OCI-M2 (cell line): Measurements from ENCODE around the gene PTPRJ.
"Not testable (repeated sequence)": the region's sequence is repeated elsewhere in the genome, so short reads cannot be mapped to it uniquely, and the experiment has no call there.

ENCODE experiments used
- DNase-seq: peaks from one replicate; lab custom pipeline; 2025; ENCODE audit not compliant: unreplicated experiment; lab: John Stamatoyannopoulos, UW

Gene PTPRJ

GRCh38 chr11:48017105-48017830, 36.9 kb downstream of the PTPRJ start:
- no peak for DNase-seq

GRCh38 chr11:48017831-48018527, 37.6 kb downstream of the PTPRJ start:
- no peak for DNase-seq

GRCh38 chr11:48018528-48019216, 38.3 kb downstream of the PTPRJ start:
- no peak for DNase-seq

DNA sequence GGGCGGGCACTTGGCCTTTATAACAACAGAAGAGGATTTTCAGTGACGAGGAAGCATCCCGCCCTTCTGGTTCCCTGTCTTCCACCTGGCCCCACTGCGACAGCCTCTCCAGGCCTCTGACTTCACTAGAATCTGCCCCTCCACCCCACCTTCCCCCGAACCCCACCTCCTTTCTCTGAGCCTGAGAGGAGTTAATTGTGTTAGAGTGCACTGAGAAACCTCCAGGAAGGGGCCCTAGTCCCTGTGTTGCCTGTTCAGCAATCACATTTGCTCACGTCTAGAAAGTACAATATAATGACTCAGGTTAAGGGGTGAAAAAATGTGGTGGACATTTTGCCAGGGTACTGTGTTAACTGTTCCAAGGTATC, 38.8 kb downstream of the PTPRJ start:
- DNase-seq, result no peak

- no peak for DNase-seq
Measured at GRCh38 chr11:48019595-48019994, 39.2 kb downstream of the PTPRJ start.

GRCh38 chr11:48020092-48020755, 39.9 kb downstream of the PTPRJ start:
- DNase-seq, result no peak

DNA sequence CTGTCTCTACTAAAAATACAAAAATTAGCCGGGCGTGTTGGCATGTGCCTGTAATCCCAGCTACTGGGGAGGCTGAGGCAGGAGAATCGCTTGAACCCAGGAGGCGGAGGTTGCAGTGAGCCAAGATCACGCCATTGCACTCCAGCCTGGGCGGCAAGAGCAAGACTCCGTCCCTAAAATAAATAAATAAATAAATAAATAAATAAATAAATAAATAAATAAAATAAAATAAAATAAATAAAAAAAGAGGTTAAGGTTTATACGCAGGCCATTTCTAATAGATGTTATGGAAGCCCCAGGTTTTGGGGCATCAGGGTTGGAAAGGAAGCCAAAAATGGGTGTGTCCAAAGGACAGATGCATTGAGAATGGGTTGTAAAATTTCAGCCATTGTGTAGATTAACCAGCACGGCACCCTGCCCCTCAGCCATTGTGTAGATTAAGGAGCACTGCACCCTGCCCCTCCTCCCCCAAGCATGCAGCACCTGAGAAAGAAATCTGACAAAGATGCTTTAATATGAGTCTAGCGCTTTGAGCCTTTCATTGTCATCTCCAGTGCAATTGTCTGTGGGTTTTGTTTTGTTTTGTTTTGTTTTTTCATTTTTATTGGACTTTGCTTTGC, 41.0 kb downstream of the PTPRJ start:
- DNase-seq, result not testable (repeated sequence)

- no peak for DNase-seq
Measured at GRCh38 chr11:48022445-48022844, 42.1 kb downstream of the PTPRJ start.

DNA sequence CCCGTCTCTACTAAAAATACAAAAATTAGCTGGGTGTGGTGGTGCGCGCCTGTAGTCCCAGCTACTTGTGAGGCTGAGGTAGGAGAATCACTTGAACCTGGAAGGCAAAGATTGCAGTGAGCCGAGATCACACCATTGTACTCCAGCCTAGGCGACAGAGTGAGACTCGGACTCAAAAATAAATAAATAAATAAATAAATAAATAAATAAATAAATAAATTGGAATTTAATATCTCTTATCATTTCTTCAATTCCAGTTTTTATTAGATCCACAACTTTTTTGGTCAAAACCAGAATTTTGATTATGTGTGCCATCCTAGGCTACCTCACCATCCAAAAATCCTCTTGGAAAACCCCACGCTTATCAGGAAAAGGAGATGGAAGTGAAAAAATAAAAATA, 43.2 kb downstream of the PTPRJ start:
- not testable (repeated sequence) for DNase-seq

DNA sequence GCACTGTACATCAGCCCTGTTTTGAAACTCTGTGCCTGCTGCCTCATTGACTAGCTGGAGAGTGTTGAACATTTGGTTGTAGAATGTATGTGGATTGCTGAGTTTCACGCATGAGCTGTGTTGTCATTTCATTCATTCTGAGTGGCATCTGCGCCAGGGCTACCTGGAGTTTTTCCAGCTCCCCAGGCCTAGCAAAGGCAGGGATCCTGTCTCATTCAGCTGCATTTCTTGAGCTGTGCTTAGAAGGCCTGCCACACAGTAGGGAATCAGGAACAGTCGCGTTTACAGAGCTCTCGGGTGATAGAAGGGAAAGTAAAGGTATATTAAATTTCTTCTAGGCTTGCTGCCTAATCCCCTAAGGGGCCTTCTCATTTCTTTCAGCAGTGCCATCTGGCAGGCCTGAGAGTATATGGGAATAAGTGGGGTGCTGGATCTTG, 44.3 kb downstream of the PTPRJ start:
- no peak for DNase-seq

- DNase-seq, result no peak
Measured at GRCh38 chr11:48025293-48025983, 45.1 kb downstream of the PTPRJ start.

DNA sequence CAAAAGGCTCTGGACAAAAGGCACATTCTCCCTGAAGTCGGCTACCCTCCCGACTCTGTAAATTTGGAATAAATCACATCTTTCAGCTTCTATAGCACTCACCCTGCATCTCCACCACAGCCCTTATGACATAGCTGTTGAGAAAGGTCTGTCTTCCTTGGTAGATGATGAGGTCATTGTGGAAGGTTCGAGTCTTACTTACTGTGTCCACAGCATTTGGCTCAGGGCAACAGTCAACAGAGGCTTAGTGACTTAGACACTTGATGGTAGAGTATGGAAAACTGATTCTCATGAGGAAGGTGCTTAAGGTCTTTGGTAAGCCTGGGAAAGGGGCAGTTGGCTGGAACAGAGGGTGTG, 45.6 kb downstream of the PTPRJ start:
- no peak for DNase-seq

- DNase-seq, result no peak
Measured at GRCh38 chr11:48028914-48029680, 48.7 kb downstream of the PTPRJ start.

DNA sequence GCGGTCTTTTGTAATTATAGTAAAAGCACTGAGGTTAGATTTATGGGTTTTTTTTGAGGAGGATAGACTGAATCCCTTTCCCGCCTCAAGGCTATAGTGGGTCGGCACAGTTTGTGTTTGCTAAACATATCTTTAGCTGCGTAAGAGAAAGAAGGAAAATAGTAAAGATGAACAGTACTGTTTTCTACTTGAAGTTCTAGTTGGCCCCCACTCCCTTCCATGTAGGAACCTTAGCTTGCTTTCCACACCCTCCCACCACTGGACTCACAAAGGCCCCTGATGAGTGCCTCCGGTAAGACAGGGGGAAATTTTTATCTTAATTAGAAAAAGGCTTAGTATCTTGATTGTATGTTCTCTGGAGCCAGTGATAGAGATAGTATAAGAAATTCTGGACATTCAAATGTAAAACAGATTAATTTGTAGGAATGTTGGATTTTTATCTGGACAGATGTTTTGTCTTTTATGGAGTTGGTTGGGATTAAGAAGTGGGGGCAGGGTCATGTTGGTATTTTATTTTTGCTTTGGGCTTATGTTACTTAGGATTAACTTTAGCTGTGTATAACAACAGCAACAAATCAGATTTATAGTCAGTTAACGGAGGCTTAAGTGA, 49.4 kb downstream of the PTPRJ start:
- no peak for DNase-seq

DNA sequence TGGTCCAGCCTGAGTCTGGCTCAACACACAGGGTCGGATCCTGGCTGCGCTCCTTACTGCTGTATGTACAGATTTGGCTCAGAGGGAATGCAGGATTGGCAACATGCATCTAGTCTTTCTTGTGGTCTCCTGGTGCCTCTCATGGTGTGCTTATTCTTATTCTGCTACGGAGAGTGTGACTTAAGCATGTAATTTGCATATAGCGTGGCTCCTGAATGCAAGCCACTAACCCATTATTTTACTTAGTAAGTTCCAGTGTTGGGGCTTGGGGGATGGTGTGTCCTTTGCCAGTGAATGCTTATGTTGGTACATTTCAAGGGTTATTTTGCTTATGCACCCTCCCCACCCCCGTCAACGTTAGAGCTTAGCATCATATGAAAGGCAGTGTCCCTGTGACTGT, 51.2 kb downstream of the PTPRJ start:
- DNase-seq, result no peak

GRCh38 chr11:48032721-48033120, 52.4 kb downstream of the PTPRJ start:
- no peak for DNase-seq

GRCh38 chr11:48033918-48034341, 53.6 kb downstream of the PTPRJ start:
- DNase-seq, result no peak

GRCh38 chr11:48034926-48035871, 54.8 kb downstream of the PTPRJ start:
- DNase-seq, result no peak
